OCI-LY3 (cell line): ENCODE data around the gene SLFN5.

Experiments
- EZH2phosphoT487 ChIP-seq: fragments of 200-600 bp; shearing (Covaris generic); IDR thresholded peaks from 2 replicates; pipeline ENCODE4 v1.6.1; 2018; ENCODE audit warnings: antibody characterized with exemption, mixed run types, low read depth
- TF ChIP-seq, protein P1 (sequence below): fragments of 200-600, 300-600 bp; sonication (generic); IDR thresholded peaks from 2 replicates; pipeline ENCODE4 v1.5.1; 2014; ENCODE audit warnings: antibody characterized with exemption, low read length, low read depth

DNA sequence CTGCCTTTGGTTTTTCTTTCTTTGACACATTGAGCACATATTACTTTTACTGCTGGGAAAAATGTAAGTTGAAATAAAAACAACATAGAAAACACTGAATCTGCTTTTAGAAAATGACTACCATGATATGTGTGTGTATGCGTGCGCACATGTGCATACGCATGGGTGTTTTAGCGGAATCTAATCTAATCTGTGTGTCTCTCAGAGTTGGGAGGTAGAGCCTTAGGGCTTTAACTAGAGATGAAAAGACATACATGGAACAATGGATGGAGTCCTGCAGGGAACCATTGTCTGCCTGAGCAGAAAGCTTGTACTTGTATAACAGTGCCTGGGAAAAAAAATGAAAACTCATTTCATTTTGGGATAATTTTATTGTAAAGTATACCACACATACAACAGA lies 12.4 kb downstream of the SLFN5 start:
- TF ChIP-seq, protein P1, sequence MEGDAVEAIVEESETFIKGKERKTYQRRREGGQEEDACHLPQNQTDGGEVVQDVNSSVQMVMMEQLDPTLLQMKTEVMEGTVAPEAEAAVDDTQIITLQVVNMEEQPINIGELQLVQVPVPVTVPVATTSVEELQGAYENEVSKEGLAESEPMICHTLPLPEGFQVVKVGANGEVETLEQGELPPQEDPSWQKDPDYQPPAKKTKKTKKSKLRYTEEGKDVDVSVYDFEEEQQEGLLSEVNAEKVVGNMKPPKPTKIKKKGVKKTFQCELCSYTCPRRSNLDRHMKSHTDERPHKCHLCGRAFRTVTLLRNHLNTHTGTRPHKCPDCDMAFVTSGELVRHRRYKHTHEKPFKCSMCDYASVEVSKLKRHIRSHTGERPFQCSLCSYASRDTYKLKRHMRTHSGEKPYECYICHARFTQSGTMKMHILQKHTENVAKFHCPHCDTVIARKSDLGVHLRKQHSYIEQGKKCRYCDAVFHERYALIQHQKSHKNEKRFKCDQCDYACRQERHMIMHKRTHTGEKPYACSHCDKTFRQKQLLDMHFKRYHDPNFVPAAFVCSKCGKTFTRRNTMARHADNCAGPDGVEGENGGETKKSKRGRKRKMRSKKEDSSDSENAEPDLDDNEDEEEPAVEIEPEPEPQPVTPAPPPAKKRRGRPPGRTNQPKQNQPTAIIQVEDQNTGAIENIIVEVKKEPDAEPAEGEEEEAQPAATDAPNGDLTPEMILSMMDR = no peak
- no peak for TF ChIP-seq EZH2phosphoT487
